Measurements from ENCODE around the gene KBTBD12.

- TF ChIP-seq CTCF (IDR thresholded peaks at IDR 0.05) (no peak), POLR2A (IDR thresholded peaks at IDR 0.05) (no peak)
Observed at GRCh38 chr3:127899200-127899599, 15.8 kb upstream of the KBTBD12 start.

Data from heart left ventricle (tissue), 13 donors.